OCI-LY7 (cell line): ENCODE data around the gene NEDD9. TPM values are rescaled to one million over a fixed set of nuclear protein-coding genes. Genes with fewer than 3 reads are reported as not detected.

ENCODE experiments used
- BruUV-seq: library from RNA; stranded (reverse); fragments of 400-500 nt; replicated peaks from 2 replicates; lab custom pipeline; 2021; lab: Mats Ljungman, UMichigan
- CTCF ChIA-PET: fragments of 300-600 bp; sonication (Branson Sonifier 250); formaldehyde crosslinking; loops from one replicate; lab custom pipeline; 2022; ENCODE audit warnings: antibody characterized with exemption; ENCODE audit not compliant: unreplicated experiment; lab: Charles Lee
- POLR2A ChIA-PET: fragments of 300-600 bp; sonication (Branson Sonifier 250); formaldehyde crosslinking; loops from one replicate; lab custom pipeline; 2022; ENCODE audit warnings: antibody characterized with exemption; lab: Charles Lee
- DNase-seq: peaks from one replicate; pipeline ENCODE4 v3.0.0-alpha.2; 2015; ENCODE audit warnings: low spot score
- H2AFZ ChIP-seq: fragments of 200-600 bp; sonication (generic), shearing (Covaris generic); 2 replicates; pipeline ENCODE4 v1.6.1; 2014; ENCODE audit warnings: mild to moderate bottlenecking, antibody characterized with exemption, low read length, moderate library complexity
- H3K27ac ChIP-seq: fragments of 200-600 bp; sonication (generic); 2 replicates; pipeline ENCODE4 v1.5.1; 2014; ENCODE audit warnings: mixed run types, low read depth, mild to moderate bottlenecking, moderate library complexity, low read length, inconsistent platforms; ENCODE audit not compliant: poor library complexity, severe bottlenecking
- H3K36me3 ChIP-seq: fragments of 200-600 bp; sonication (generic); 2 replicates; pipeline ENCODE4 v1.6.1; 2014; ENCODE audit warnings: mild to moderate bottlenecking, antibody characterized with exemption, low read length, moderate library complexity, mixed read lengths; ENCODE audit not compliant: insufficient read depth
- H3K4me1 ChIP-seq: fragments of 200-600 bp; sonication (generic); 2 replicates; pipeline ENCODE4 v1.5.1; 2014; ENCODE audit warnings: mild to moderate bottlenecking, low read length; ENCODE audit not compliant: insufficient read depth, poor library complexity, severe bottlenecking
- H3K4me2 ChIP-seq: fragments of 200-600 bp; sonication (generic); 2 replicates; pipeline ENCODE4 v1.6.1; 2014; ENCODE audit warnings: mild to moderate bottlenecking, low read length
- H3K4me3 ChIP-seq: fragments of 200-600 bp; sonication (generic); 2 replicates; pipeline ENCODE4 v1.5.1; 2014; ENCODE audit warnings: mild to moderate bottlenecking, low read depth, low read length; ENCODE audit not compliant: poor library complexity, severe bottlenecking
- H3K79me2 ChIP-seq: fragments of 200-600 bp; sonication (generic); 2 replicates; pipeline ENCODE4 v1.6.1; 2016; ENCODE audit warnings: low read depth, mild to moderate bottlenecking, low read length, moderate library complexity, mixed read lengths; ENCODE audit not compliant: insufficient read depth
- H3K9me2 ChIP-seq: fragments of 200-600 bp; sonication (generic); 2 replicates; pipeline ENCODE4 v1.6.1; 2016; ENCODE audit warnings: mild to moderate bottlenecking, low read length, mixed read lengths; ENCODE audit not compliant: insufficient read depth
- H3K9me3 ChIP-seq: fragments of 200-600 bp; sonication (generic); 2 replicates; pipeline ENCODE4 v1.6.1; 2014; ENCODE audit warnings: mild to moderate bottlenecking, mixed run types, low read length, mixed read lengths
- H4K20me1 ChIP-seq: fragments of 200-600 bp; sonication (generic); 2 replicates; pipeline ENCODE4 v1.6.1; 2014; ENCODE audit warnings: mild to moderate bottlenecking, antibody characterized with exemption, low read length, moderate library complexity, mixed read lengths; ENCODE audit not compliant: insufficient read depth
- CTCF ChIP-seq: fragments of 200-600 bp; sonication (generic); conservative IDR thresholded peaks from 2 replicates; pipeline ENCODE4 v1.5.1; 2014; ENCODE audit warnings: mild to moderate bottlenecking, antibody characterized with exemption, low read length, moderate library complexity, mixed read lengths
- EZH2phosphoT487 ChIP-seq: fragments of 200-600 bp; sonication (generic); IDR thresholded peaks from 2 replicates; pipeline ENCODE4 v1.6.1; 2018; ENCODE audit warnings: low read depth, borderline replicate concordance, mild to moderate bottlenecking, mixed run types, antibody characterized with exemption, low read length, moderate library complexity, mixed read lengths
- intact Hi-C: fragments of 100-400 bp; cut with micrococcal nuclease; formaldehyde crosslinking; loops from one replicate; pipeline ENCODE4 v1.10.0; 2022; ENCODE audit not compliant: unreplicated experiment
- total RNA-seq, 2 experiments: library from RNA; depleted of rRNA in 1 of 2; stranded (reverse); fragments of >200 nt in 1 of 2; shearing (Covaris generic) in 1 of 2; gene quantifications; 2 replicates each; pipeline ENCODE4 v1.2.3, GENCODE V29; 2014 to 2022

Gene NEDD9
- total RNA-seq, 2 experiments from 2014 or later: 13.0 to 41.6 TPM

GRCh38 chr6:11219400-11219834 lies 13.1 kb downstream of the NEDD9 start:
- intact Hi-C loops: no loop called here
- no peak overlapping the region for H2AFZ ChIP-seq
- no peak for DNase-seq
- H3K4me2 ChIP-seq: no peak overlapping the region
- H4K20me1 ChIP-seq: no peaks in the 10 kb centered on the region
- CTCF ChIA-PET: no interaction called here
- BruUV-seq: no TSS peak
- no peak overlapping the region for H3K27ac ChIP-seq
- H3K4me1 ChIP-seq: no peaks in the 10 kb centered on the region
- no peak overlapping the region for H3K4me3 ChIP-seq
- no peak for TF ChIP-seq EZH2phosphoT487
- no peak for TF ChIP-seq CTCF
- POLR2A ChIA-PET: interaction anchor here (1.0 kb wide), 1 partner anchor 27 kb away, joined by 4 read pairs; no protein-coding TSS in a partner anchor
- H3K36me3 ChIP-seq: no peaks in the 10 kb centered on the region
- H3K79me2 ChIP-seq: no peaks in the 10 kb centered on the region
- H3K9me3 ChIP-seq: no peaks in the 10 kb centered on the region
- H3K9me2 ChIP-seq: no peaks in the 10 kb centered on the region

- H3K9me3 ChIP-seq: no peaks in the 10 kb centered on the region
- H3K79me2 ChIP-seq: no peaks in the 10 kb centered on the region
- no peak for DNase-seq
- H3K4me2 ChIP-seq: no peak overlapping the region
- ChIA-PET POLR2A (no interaction called here), CTCF (no interaction called here)
- no peak overlapping the region for H3K27ac ChIP-seq
- no peaks in the 10 kb centered on the region for H3K36me3 ChIP-seq
- H3K4me3 ChIP-seq: no peak overlapping the region
- TF ChIP-seq EZH2phosphoT487: no peak
- no peak for TF ChIP-seq CTCF
- no TSS peak for BruUV-seq
- no peaks in the 10 kb centered on the region for H3K9me2 ChIP-seq
- no peaks in the 10 kb centered on the region for H4K20me1 ChIP-seq
- H2AFZ ChIP-seq: no peak overlapping the region
- intact Hi-C loops: no loop called here
- H3K4me1 ChIP-seq: no peaks in the 10 kb centered on the region
Measured at GRCh38 chr6:11218538-11219399, 13.7 kb downstream of the NEDD9 start.

- H3K79me2 ChIP-seq: no peaks in the 10 kb centered on the region
- no TSS peak for BruUV-seq
- no peaks in the 10 kb centered on the region for H3K9me3 ChIP-seq
- H3K4me3 ChIP-seq: no peak overlapping the region
- POLR2A ChIA-PET: no interaction called here
- H2AFZ ChIP-seq: no peak overlapping the region
- no peaks in the 10 kb centered on the region for H3K4me1 ChIP-seq
- H4K20me1 ChIP-seq: no peaks in the 10 kb centered on the region
- H3K27ac ChIP-seq: no peak overlapping the region
- no peak overlapping the region for H3K4me2 ChIP-seq
- CTCF ChIA-PET: no interaction called here
- no peak for DNase-seq
- intact Hi-C loops: no loop called here
- TF ChIP-seq EZH2phosphoT487 (no peak), CTCF (no peak)
- no peaks in the 10 kb centered on the region for H3K36me3 ChIP-seq
- no peaks in the 10 kb centered on the region for H3K9me2 ChIP-seq
Measured at GRCh38 chr6:11218102-11218442, 14.4 kb downstream of the NEDD9 start.
